ENCODE measurements around the gene PDPK1. TPM values are rescaled to one million over a fixed set of nuclear protein-coding genes. Genes with fewer than 3 reads are reported as not detected.
"Not testable (repeated sequence)": the region's sequence is repeated elsewhere in the genome, so short reads cannot be mapped to it uniquely, and the experiment has no call there.

PDPK1 gene
- total RNA-seq, 2 experiments from 2014 or later: 14.4 to 40.6 TPM

DNA sequence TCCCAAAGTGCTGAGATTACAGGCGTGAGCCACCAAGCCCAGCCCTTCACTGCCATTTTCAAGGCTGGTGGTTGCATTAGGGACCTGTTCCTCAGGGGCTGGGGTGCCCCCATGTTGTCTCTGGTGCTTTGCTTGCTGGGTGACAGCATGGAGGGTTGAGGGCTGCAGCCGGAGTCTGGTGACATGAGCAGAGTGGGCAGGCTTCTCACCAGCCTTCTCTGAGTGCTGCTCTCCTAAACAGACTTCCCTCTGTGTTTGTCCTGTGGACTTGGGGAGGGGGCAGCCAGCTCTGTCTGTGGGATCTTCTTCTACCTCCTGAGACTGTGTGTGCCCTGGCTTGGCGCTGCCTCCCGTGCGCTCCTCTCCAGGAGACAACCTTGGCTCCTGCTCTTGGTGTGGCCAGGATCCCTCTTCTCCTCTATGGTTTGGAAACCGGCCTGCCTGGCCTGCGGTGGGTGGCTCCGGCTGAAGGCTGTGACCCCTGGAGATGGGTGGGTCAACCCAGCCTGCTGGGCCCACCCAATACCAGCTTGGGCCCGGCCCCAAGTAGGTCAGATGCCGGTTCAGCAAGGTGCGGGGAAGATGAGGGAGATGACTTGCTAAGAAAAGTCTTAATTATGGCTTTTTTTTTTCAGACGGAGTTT, 72.1 kb downstream of the PDPK1 start:
- BruUV-seq (replicated peaks): no TSS peak
- CTCF ChIA-PET (ENCODE audit: unreplicated experiment): no interaction called here
- H3K4me2 ChIP-seq (ENCODE audit: low read length): no peak overlapping the region
- no peaks in the 10 kb centered on the region for H4K20me1 ChIP-seq (ENCODE audit: insufficient read depth, low read length)
- TF ChIP-seq, protein P1, sequence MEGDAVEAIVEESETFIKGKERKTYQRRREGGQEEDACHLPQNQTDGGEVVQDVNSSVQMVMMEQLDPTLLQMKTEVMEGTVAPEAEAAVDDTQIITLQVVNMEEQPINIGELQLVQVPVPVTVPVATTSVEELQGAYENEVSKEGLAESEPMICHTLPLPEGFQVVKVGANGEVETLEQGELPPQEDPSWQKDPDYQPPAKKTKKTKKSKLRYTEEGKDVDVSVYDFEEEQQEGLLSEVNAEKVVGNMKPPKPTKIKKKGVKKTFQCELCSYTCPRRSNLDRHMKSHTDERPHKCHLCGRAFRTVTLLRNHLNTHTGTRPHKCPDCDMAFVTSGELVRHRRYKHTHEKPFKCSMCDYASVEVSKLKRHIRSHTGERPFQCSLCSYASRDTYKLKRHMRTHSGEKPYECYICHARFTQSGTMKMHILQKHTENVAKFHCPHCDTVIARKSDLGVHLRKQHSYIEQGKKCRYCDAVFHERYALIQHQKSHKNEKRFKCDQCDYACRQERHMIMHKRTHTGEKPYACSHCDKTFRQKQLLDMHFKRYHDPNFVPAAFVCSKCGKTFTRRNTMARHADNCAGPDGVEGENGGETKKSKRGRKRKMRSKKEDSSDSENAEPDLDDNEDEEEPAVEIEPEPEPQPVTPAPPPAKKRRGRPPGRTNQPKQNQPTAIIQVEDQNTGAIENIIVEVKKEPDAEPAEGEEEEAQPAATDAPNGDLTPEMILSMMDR (conservative IDR thresholded peaks at IDR 0.05; ENCODE audit: low read length): no peak
- H3K36me3 ChIP-seq (ENCODE audit: insufficient read depth, low read length): peaks cover 8% of the 10 kb centered on the region; the same call in 1 of the 2 replicates
- POLR2A ChIA-PET: interaction anchor here (0.6 kb wide), 1 partner anchor 196 kb away, joined by 3 read pairs; no protein-coding TSS in a partner anchor
- no peaks in the 10 kb centered on the region for H3K9me3 ChIP-seq (ENCODE audit: low read length)
- DNase-seq (ENCODE audit: low spot score): no peak
- no peak overlapping the region for H3K27ac ChIP-seq (ENCODE audit: low read depth, low read length, poor library complexity, severe bottlenecking)
- H3K9me2 ChIP-seq (ENCODE audit: insufficient read depth, low read length): no peaks in the 10 kb centered on the region
- no peak overlapping the region for H3K4me3 ChIP-seq (ENCODE audit: low read depth, low read length, poor library complexity, severe bottlenecking)
- H3K79me2 ChIP-seq (ENCODE audit: insufficient read depth, low read depth, low read length): no peaks in the 10 kb centered on the region
- peaks cover 9% of the 10 kb centered on the region for H3K4me1 ChIP-seq (ENCODE audit: insufficient read depth, low read length, poor library complexity, severe bottlenecking)
- no peak overlapping the region for H2AFZ ChIP-seq (ENCODE audit: low read length)
- intact Hi-C loops (cut with micrococcal nuclease; ENCODE audit: unreplicated experiment): no loop called here

DNA sequence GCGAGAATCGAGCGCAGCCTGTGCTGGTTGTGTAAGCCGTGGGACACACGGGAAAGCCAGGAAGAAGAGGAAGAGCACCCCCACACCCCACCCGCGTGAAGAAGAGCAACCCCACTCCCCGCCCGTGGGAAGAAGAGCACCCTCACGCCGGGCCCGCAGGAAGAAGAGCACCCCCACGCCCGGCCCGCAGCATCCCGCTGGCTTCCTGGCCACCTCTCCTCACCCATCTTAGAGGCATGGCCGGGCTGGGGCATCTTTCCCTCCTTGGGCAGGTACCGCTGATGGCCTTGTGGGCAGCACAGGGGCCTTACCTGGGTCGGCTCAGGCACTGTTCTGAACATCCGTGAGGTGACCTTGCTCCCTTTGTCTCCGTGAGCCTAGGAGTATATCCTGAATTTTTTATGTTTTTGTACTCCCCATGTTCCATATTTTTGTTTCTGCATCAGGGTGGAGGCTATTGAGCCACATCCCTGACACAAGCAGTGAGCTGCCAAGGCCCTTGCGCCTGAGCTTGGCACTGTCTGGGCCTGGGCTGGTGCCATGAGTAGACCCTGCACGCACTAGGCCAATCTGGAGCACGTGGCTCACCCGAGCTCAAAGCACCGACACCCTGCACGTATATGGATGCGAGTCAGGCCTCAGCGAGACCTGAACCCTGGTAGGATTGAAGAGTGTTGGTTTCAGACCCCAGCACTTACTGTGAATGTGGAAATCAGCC, 73.1 kb downstream of the PDPK1 start:
- TF ChIP-seq, protein P1 (conservative IDR thresholded peaks at IDR 0.05; ENCODE audit: low read length): no peak
- no peak for TF ChIP-seq EZH2phosphoT487 (IDR thresholded peaks at IDR 0.05; ENCODE audit: borderline replicate concordance, low read depth, low read length)
- H3K4me1 ChIP-seq (ENCODE audit: insufficient read depth, low read length, poor library complexity, severe bottlenecking): peaks cover 9% of the 10 kb centered on the region
- no peak overlapping the region for H2AFZ ChIP-seq (ENCODE audit: low read length)
- intact Hi-C loops (cut with micrococcal nuclease; ENCODE audit: unreplicated experiment): no loop called here
- DNase-seq (ENCODE audit: low spot score): no peak
- no peak overlapping the region for H3K4me3 ChIP-seq (ENCODE audit: low read depth, low read length, poor library complexity, severe bottlenecking)
- 0 out of 2 replicates have a peak, but pooled peaks cover 5% of the 10 kb centered on the region for H3K36me3 ChIP-seq (ENCODE audit: insufficient read depth, low read length)
- H3K4me2 ChIP-seq (ENCODE audit: low read length): no peak overlapping the region
- CTCF ChIA-PET (ENCODE audit: unreplicated experiment): no interaction called here
- H4K20me1 ChIP-seq (ENCODE audit: insufficient read depth, low read length): no peaks in the 10 kb centered on the region
- H3K9me2 ChIP-seq (ENCODE audit: insufficient read depth, low read length): no peaks in the 10 kb centered on the region
- POLR2A ChIA-PET: interaction anchor here (0.6 kb wide), 1 partner anchor 197 kb away, joined by 3 read pairs; no protein-coding TSS in a partner anchor
- H3K9me3 ChIP-seq (ENCODE audit: low read length): no peaks in the 10 kb centered on the region
- no peak overlapping the region for H3K27ac ChIP-seq (ENCODE audit: low read depth, low read length, poor library complexity, severe bottlenecking)
- no peaks in the 10 kb centered on the region for H3K79me2 ChIP-seq (ENCODE audit: insufficient read depth, low read depth, low read length)
- BruUV-seq (replicated peaks): no TSS peak

DNA sequence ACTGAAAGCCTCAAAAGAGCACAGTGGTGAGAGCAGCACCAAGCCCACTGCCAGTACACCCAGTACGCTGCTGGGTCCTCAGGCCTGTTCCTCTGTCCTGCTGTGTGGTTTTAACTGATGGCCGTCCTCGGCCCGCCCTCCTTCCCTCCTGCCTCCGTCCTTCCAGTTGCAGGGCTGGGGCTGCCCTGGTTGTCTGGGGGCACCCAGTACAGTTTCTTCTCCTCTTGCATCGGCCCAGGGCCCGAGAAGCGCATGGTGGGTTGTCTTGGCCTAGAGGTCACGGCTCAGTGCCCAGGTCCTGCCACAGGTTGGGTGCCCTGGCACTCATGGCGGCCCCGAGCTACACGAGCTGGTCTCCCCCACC, 73.7 kb downstream of the PDPK1 start:
- Histone ChIP-seq H2AFZ (ENCODE audit: low read length) (no peak overlapping the region), H4K20me1 (ENCODE audit: insufficient read depth, low read length) (no peaks in the 10 kb centered on the region), H3K9me2 (ENCODE audit: insufficient read depth, low read length) (no peaks in the 10 kb centered on the region), H3K4me2 (ENCODE audit: low read length) (no peak overlapping the region), H3K36me3 (ENCODE audit: insufficient read depth, low read length) (0 out of 2 replicates have a peak, but pooled peaks cover 5% of the 10 kb centered on the region), H3K79me2 (ENCODE audit: insufficient read depth, low read depth, low read length) (no peaks in the 10 kb centered on the region), H3K4me1 (ENCODE audit: insufficient read depth, low read length, poor library complexity, severe bottlenecking) (peaks cover 9% of the 10 kb centered on the region), H3K27ac (ENCODE audit: low read depth, low read length, poor library complexity, severe bottlenecking) (no peak overlapping the region), H3K9me3 (ENCODE audit: low read length) (no peaks in the 10 kb centered on the region), H3K4me3 (ENCODE audit: low read depth, low read length, poor library complexity, severe bottlenecking) (no peak overlapping the region)
- TF ChIP-seq, protein P1 (conservative IDR thresholded peaks at IDR 0.05; ENCODE audit: low read length): no peak
- TF ChIP-seq EZH2phosphoT487 (IDR thresholded peaks at IDR 0.05; ENCODE audit: borderline replicate concordance, low read depth, low read length): no peak
- ChIA-PET CTCF (ENCODE audit: unreplicated experiment) (no interaction called here), POLR2A (no interaction called here)
- intact Hi-C loops (cut with micrococcal nuclease; ENCODE audit: unreplicated experiment): no loop called here
- no peak for DNase-seq (ENCODE audit: low spot score)
- no TSS peak for BruUV-seq (replicated peaks)

DNA sequence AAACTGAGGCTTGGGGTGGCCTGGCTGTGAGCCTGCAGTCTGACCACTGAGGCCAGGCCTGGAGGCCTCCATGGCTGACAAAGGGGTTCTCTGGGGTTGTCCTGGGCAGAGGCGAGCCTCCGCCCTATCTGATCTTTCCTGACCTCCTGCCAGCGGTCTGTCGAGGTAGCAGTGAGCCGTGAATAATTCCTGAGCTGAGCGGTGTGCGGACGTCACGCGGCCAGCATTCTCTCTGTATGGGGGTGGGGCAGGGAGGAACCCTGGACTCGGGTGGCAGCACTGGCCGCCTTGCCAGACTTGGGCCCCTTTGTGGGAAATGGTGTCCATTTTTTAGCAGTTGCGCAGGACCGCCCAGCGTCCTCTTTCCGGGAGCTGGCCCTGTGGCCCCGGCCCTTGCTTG, 74.1 kb downstream of the PDPK1 start:
- POLR2A ChIA-PET; CTCF ChIA-PET (ENCODE audit: unreplicated experiment); BruUV-seq (replicated peaks); intact Hi-C loops (cut with micrococcal nuclease; ENCODE audit: unreplicated experiment); H3K79me2 ChIP-seq (ENCODE audit: insufficient read depth, low read depth, low read length); H3K4me1 ChIP-seq (ENCODE audit: insufficient read depth, low read length, poor library complexity, severe bottlenecking); H3K4me3 ChIP-seq (ENCODE audit: low read depth, low read length, poor library complexity, severe bottlenecking); H2AFZ ChIP-seq (ENCODE audit: low read length); H4K20me1 ChIP-seq (ENCODE audit: insufficient read depth, low read length); H3K4me2 ChIP-seq (ENCODE audit: low read length); H3K27ac ChIP-seq (ENCODE audit: low read depth, low read length, poor library complexity, severe bottlenecking); H3K36me3 ChIP-seq (ENCODE audit: insufficient read depth, low read length); H3K9me2 ChIP-seq (ENCODE audit: insufficient read depth, low read length); H3K9me3 ChIP-seq (ENCODE audit: low read length); DNase-seq (ENCODE audit: low spot score): not testable (repeated sequence)

All from OCI-LY7 (cell line).